ENCODE measurements around the gene NUP93.

DNA sequence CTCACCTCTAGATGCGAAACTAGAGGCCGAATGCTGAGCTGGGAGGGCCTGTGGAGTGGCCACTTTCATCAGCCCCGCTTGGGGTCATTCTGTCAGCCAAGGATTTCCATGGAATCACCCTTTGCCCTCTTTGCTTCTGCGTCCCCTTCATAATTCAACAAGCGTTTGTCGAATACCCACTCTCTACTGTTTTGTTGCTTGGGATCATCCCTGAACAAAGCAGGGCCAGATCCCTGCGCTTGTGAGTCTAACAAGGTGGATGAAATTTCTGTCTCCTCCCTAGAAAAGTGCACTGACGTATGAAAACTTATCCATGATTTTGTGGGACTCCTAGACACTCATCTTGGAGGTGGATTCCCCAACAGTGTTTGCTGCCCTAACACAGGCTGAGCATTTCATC lies 131.8 kb downstream of the NUP93 start:
- TF ChIP-seq, protein P1, sequence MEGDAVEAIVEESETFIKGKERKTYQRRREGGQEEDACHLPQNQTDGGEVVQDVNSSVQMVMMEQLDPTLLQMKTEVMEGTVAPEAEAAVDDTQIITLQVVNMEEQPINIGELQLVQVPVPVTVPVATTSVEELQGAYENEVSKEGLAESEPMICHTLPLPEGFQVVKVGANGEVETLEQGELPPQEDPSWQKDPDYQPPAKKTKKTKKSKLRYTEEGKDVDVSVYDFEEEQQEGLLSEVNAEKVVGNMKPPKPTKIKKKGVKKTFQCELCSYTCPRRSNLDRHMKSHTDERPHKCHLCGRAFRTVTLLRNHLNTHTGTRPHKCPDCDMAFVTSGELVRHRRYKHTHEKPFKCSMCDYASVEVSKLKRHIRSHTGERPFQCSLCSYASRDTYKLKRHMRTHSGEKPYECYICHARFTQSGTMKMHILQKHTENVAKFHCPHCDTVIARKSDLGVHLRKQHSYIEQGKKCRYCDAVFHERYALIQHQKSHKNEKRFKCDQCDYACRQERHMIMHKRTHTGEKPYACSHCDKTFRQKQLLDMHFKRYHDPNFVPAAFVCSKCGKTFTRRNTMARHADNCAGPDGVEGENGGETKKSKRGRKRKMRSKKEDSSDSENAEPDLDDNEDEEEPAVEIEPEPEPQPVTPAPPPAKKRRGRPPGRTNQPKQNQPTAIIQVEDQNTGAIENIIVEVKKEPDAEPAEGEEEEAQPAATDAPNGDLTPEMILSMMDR (IDR thresholded peaks at IDR 0.05; ENCODE audit: low read length): no peak
- no peak for TF ChIP-seq EZH2 (optimal IDR thresholded peaks at IDR 0.05; ENCODE audit: low read depth, low read length)

Measured in MM.1S (cell line).